HepG2 (cell line): ENCODE results near the gene REEP3. TPM values are rescaled to one million over a fixed set of nuclear protein-coding genes. Genes with fewer than 3 reads are reported as not detected.

Source experiments
- BCL3 ChIP-seq: sonication (generic); formaldehyde crosslinking; IDR thresholded peaks from 2 replicates; pipeline ENCODE4 v1.5.1; 2020; ENCODE audit warnings: mild to moderate bottlenecking, missing genetic modification reagents, moderate library complexity
- E2F2 ChIP-seq: sonication (generic); formaldehyde crosslinking; IDR thresholded peaks from 2 replicates; pipeline ENCODE4 v1.4.0; 2020; ENCODE audit warnings: missing genetic modification reagents, borderline replicate concordance
- EP300 ChIP-seq, 3 experiments: sonication (generic) in 1 of 3; formaldehyde crosslinking in 1 of 3; IDR thresholded peaks; 2 replicates each; pipeline versions ENCODE4 v1.5.1 to v1.6.1; 2011 to 2020; ENCODE audit warnings: low read depth in 2 of 3, low read length in 2 of 3, borderline replicate concordance in 1 of 3, improper control_type of control experiment in 1 of 3, mild to moderate bottlenecking in 1 of 3, missing genetic modification reagents in 1 of 3, moderate library complexity in 1 of 3
- MAX ChIP-seq: IDR thresholded peaks from 2 replicates; pipeline ENCODE4 v1.6.1; 2012; ENCODE audit warnings: inconsistent platforms
- TCF7L2 ChIP-seq: IDR thresholded peaks from 2 replicates; pipeline ENCODE4 v1.6.1; 2011; ENCODE audit warnings: mild to moderate bottlenecking, low read depth, low read length, moderate library complexity
- ZFP36L2 ChIP-seq: sonication (generic); formaldehyde crosslinking; IDR thresholded peaks from 2 replicates; pipeline ENCODE4 v1.4.0; 2020; ENCODE audit warnings: missing genetic modification reagents
- ZNF12 ChIP-seq: sonication (generic); formaldehyde crosslinking; IDR thresholded peaks from 2 replicates; pipeline ENCODE4 v1.5.0; 2020; ENCODE audit warnings: missing genetic modification reagents
- ZNF264 ChIP-seq: sonication (generic); formaldehyde crosslinking; IDR thresholded peaks from 2 replicates; pipeline ENCODE4 v1.4.0; 2020; ENCODE audit warnings: missing genetic modification reagents
- ZNF318 ChIP-seq: sonication (generic); formaldehyde crosslinking; IDR thresholded peaks from 2 replicates; pipeline ENCODE4 v1.4.0; 2020; ENCODE audit warnings: mild to moderate bottlenecking, missing genetic modification reagents
- ZNF34 ChIP-seq: sonication (generic); formaldehyde crosslinking; IDR thresholded peaks from 2 replicates; pipeline ENCODE4 v1.4.0; 2020; ENCODE audit warnings: mild to moderate bottlenecking, missing genetic modification reagents, borderline replicate concordance
- ZNF564 ChIP-seq: sonication (generic); formaldehyde crosslinking; IDR thresholded peaks from 2 replicates; pipeline ENCODE4 v1.8.1; 2023; ENCODE audit warnings: mild to moderate bottlenecking, missing genetic modification reagents
- ZNF709 ChIP-seq: sonication (generic); formaldehyde crosslinking; IDR thresholded peaks from 2 replicates; pipeline ENCODE4 v1.5.0; 2020; ENCODE audit warnings: mild to moderate bottlenecking, missing genetic modification reagents
- polyA plus RNA-seq, 8 experiments: library from polyadenylated mRNA; depleted of rRNA in 3 of 8; stranded (reverse) in 7 of 8; unstranded in 1 of 8; fragments of >200 nt; fragmentation: Illumina TruSeq in 4 of 8; extraction: Trizol in 4 of 8; gene quantifications; 2 replicates each; pipeline versions ENCODE4 v1.2.1 to v1.2.3, GENCODE V29; 2011 to 2016; ENCODE audit warnings: low read depth in 4 of 8, missing spikeins in 1 of 8, mixed read lengths in 1 of 8; ENCODE audit not compliant: insufficient read depth in 1 of 8
- total RNA-seq, 5 experiments: library from RNA; depleted of rRNA; stranded (reverse); fragments of >200 nt; fragmentation: Illumina TruSeq; extraction: Trizol; gene quantifications; 2 replicates each; pipeline ENCODE4 v1.2.3, GENCODE V29; 2016; ENCODE audit warnings: low read depth in 1 of 5
- TF ChIP-seq, protein P1 (sequence below): sonication (generic); formaldehyde crosslinking; IDR thresholded peaks from 2 replicates; pipeline ENCODE4 v1.8.0; 2022; ENCODE audit warnings: missing genetic modification reagents, mild to moderate bottlenecking, inconsistent platforms, borderline replicate concordance

REEP3 gene
- total and polyA plus RNA-seq, 2 of the 13 experiments (the other 11 are each of a cell fraction or from before 2014, with no cell fraction given), result 7.1 to 31.4 TPM

DNA sequence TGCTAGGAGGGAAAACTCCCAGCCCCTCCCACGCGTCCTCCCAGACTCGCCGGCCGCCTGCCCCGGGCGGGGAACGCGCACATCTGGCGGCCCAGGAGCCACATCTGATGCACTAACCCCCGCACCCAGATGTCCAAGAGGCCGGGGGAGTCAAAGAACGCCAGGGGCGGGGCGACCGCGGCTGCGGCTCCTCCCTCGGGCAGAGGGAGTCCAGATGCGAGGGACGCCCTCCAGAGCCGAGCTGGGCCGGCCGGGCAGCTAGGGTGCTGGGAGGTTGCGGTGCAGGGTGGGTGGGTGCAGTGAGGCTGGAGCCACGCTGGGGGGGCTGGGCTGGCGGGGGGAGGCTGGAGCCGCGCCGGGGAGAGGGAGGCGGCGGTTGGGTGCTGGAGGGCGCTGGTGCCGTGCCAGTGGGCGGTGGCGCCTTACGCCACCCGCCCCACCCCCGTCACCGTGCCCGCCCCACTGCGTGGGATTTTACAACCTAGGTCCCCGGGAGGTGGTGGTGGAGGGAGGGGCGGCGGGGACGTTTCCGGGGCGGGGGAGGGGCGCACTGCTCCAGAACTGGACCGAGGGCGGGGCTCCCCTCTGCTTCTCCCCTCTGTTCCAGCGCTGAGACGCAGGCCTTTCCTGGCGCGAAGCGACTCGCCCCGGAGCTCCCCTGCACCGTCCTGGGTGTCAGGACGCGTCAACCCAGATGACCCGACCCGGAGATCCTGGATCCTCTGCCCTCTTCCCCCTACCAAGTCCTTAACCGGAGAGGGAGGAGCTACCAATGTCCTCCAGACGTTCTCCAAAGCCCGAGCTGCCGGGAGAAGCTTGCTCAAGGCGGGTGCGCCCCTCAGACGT, 109.1 kb downstream of the REEP3 start (continued):
- TF ChIP-seq ZNF318 (no peak), TCF7L2 (no peak), EP300 (IDR thresholded peaks at IDR 0.05; ENCODE audit: low read depth in 2 of 2, low read length in 2 of 2) (no peak), EP300 (CRISPR knock-in tag; IDR thresholded peaks at IDR 0.05; ENCODE audit: borderline replicate concordance) (no peak), ZNF564 (CRISPR knock-in tag) (no peak), ZFP36L2 (CRISPR knock-in tag) (no peak), E2F2 (CRISPR knock-in tag) (no peak), ZNF34 (CRISPR knock-in tag) (no peak), BCL3 (CRISPR knock-in tag) (no peak), ZNF709 (CRISPR knock-in tag) (0 out of 2 replicates have a peak, but pooled peaks have one; percentile 15), MAX (peak; percentile 32; the same call in 1 of the 2 replicates), ZNF12 (CRISPR knock-in tag) (no peak), ZNF264 (no peak)
- TF ChIP-seq, protein P1, sequence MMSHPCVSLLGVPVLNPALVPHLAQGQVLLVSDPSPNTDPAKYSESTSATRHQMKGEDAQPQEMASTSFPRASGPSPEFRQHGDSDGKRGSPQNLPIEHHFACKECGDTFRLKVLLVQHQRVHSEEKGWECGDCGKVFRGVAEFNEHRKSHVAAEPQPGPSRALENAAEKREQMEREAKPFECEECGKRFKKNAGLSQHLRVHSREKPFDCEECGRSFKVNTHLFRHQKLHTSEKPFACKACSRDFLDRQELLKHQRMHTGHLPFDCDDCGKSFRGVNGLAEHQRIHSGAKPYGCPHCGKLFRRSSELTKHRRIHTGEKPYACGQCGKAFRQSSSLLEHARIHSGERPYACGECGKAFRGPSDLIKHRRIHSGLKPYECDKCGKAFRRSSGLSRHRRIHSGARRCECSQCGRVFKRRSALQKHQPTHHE (CRISPR knock-in tag), result no peak
